Esophagus muscularis mucosa (tissue), 4 donors: ENCODE data around the gene PIEZO1. TPM values are rescaled to one million over a fixed set of nuclear protein-coding genes. Genes with fewer than 3 reads are reported as not detected.

Source experiments
- DNase-seq: peaks from one replicate; pipeline ENCODE4 v3.0.0-alpha.2; 2017; ENCODE audit errors: extremely low spot score
- H3K27ac ChIP-seq, 4 donors: fragments of 200-600 bp; sonication (generic); replicated peaks in 1 of 4; 1 replicate in 3 of 4; 2 replicates in 1 of 4; pipeline ENCODE4 v1.5.1; 2016 to 2019; ENCODE audit warnings: mild to moderate bottlenecking in 1 of 4
- H3K27me3 ChIP-seq, 4 donors: fragments of 200-600 bp; sonication (generic); one replicate each; pipeline versions ENCODE4 v1.5.1 to v1.6.0; 2016 to 2019
- H3K36me3 ChIP-seq, 4 donors: fragments of 200-600 bp; sonication (generic); one replicate each; pipeline ENCODE4 v1.5.1; 2016 to 2019
- H3K4me1 ChIP-seq, 4 donors: fragments of 200-600 bp; sonication (generic); one replicate each; pipeline ENCODE4 v1.5.1; 2016 to 2019
- H3K4me3 ChIP-seq, 4 donors: fragments of 200-600 bp; sonication (generic); 1 replicate in 2 of 4; 2 replicates in 2 of 4; pipeline ENCODE4 v1.5.1; 2016 to 2019; ENCODE audit warnings: mild to moderate bottlenecking in 4 of 4, moderate library complexity in 1 of 4
- H3K9me3 ChIP-seq, 4 donors: fragments of 200-600 bp; sonication (generic); 1 replicate in 3 of 4; 2 replicates in 1 of 4; pipeline ENCODE4 v1.5.1; 2016 to 2019
- CTCF ChIP-seq, 3 experiments: fragments of 200-600 bp in 2 of 3; fragments of 450-650 bp in 1 of 3; sonication (generic) in 2 of 3; IDR thresholded peaks; one replicate each; pipeline ENCODE4 v1.5.1; 2017 to 2019; ENCODE audit warnings: antibody characterized with exemption in 3 of 3, mild to moderate bottlenecking in 2 of 3, moderate library complexity in 1 of 3
- EP300 ChIP-seq: sonication (generic); formaldehyde crosslinking; IDR thresholded peaks from one replicate; pipeline ENCODE4 v1.6.1; 2017; ENCODE audit warnings: antibody characterized with exemption
- POLR2A ChIP-seq: fragments of 450-650 bp; IDR thresholded peaks from one replicate; pipeline ENCODE4 v1.6.1; 2017; ENCODE audit warnings: antibody characterized with exemption, moderate library complexity, mild to moderate bottlenecking, low read depth
- POLR2AphosphoS5 ChIP-seq, 2 donors: sonication (generic); formaldehyde crosslinking; IDR thresholded peaks; one replicate each; pipeline ENCODE4 v1.6.1; 2017; ENCODE audit warnings: antibody characterized with exemption in 2 of 2
- WGBS: methylation state at CpG from one replicate; pipeline ENCODE4 v1.1.5; 2018; 5-methylcytosine and 5-hydroxymethylcytosine counted together
- intact Hi-C: fragments of 100-400 bp; cut with DNase I; formaldehyde crosslinking; loops from one replicate; pipeline ENCODE4 v1.15.1; 2023
- total RNA-seq, 4 donors: library from RNA; depleted of rRNA; stranded (reverse); fragments of >200 nt; gene quantifications; one replicate each; pipeline versions ENCODE4 v1.1.0 to v1.2.1, GENCODE V29; 2016

Gene PIEZO1
- total RNA-seq, 4 donors from 2014 or later, result 140 to 298 (median 182) TPM

- peak overlapping the region in 2 of 4 donors; percentile 23 to 52 for H3K27ac ChIP-seq
- H3K4me3 ChIP-seq, result no peak overlapping the region
- peaks cover 42 to 97% (median 88%) of the 10 kb centered on the region in 4 donors for H3K36me3 ChIP-seq
- WGBS, result 24% methylated on average over 13 of the region's 54 CpGs
- peaks cover 5 to 18% (median 11%) of the 10 kb centered on the region in 4 donors for H3K4me1 ChIP-seq
- no peaks in the 10 kb centered on the region for H3K27me3 ChIP-seq
- TF ChIP-seq POLR2AphosphoS5 (IDR thresholded peaks at IDR 0.05) (peak in 1 of 2 donors; percentile 75), CTCF (IDR thresholded peaks at IDR 0.05) (peak in 2 of 3 experiments; percentile 98 to 99), POLR2A (no peak), EP300 (no peak)
- no peak for DNase-seq
- no peaks in the 10 kb centered on the region for H3K9me3 ChIP-seq
- intact Hi-C loops, result no loop called here
Observed at GRCh38 chr16:88737298-88738150, 47.5 kb downstream of the PIEZO1 start.

- Histone ChIP-seq H3K27ac (no peak overlapping the region), H3K27me3 (no peaks in the 10 kb centered on the region), H3K36me3 (peaks cover 45 to 98% (median 88%) of the 10 kb centered on the region in 4 donors), H3K4me3 (no peak overlapping the region), H3K4me1 (peaks cover 5 to 18% (median 11%) of the 10 kb centered on the region in 4 donors), H3K9me3 (no peaks in the 10 kb centered on the region)
- no peak for DNase-seq
- intact Hi-C loops, result no loop called here
- 91% methylated on average over 9 of the region's 21 CpGs for WGBS
- TF ChIP-seq EP300 (no peak), POLR2AphosphoS5 (IDR thresholded peaks at IDR 0.05) (no peak), CTCF (IDR thresholded peaks at IDR 0.05) (no peak), POLR2A (no peak)
Observed at GRCh38 chr16:88736496-88736895, 48.5 kb downstream of the PIEZO1 start.

GRCh38 chr16:88736088-88736487 is 48.9 kb downstream of the PIEZO1 start:
- no peaks in the 10 kb centered on the region for H3K9me3 ChIP-seq
- no peak overlapping the region for H3K27ac ChIP-seq
- H3K4me1 ChIP-seq, result peaks cover 5 to 18% (median 11%) of the 10 kb centered on the region in 4 donors
- TF ChIP-seq EP300, result no peak
- TF ChIP-seq POLR2AphosphoS5 (IDR thresholded peaks at IDR 0.05), result no peak
- TF ChIP-seq CTCF (IDR thresholded peaks at IDR 0.05), result no peak
- no peak for TF ChIP-seq POLR2A
- H3K36me3 ChIP-seq, result peaks cover 47 to 98% (median 88%) of the 10 kb centered on the region in 4 donors
- DNase-seq, result no peak
- WGBS, result 92% methylated on average over 10 of the region's 21 CpGs
- no peaks in the 10 kb centered on the region for H3K27me3 ChIP-seq
- H3K4me3 ChIP-seq, result no peak overlapping the region
- intact Hi-C loops, result no loop called here

- intact Hi-C loops, result no loop called here
- H3K4me3 ChIP-seq, result no peak overlapping the region
- H3K27ac ChIP-seq, result no peak overlapping the region
- peaks cover 47 to 98% (median 88%) of the 10 kb centered on the region in 4 donors for H3K36me3 ChIP-seq
- H3K9me3 ChIP-seq, result no peaks in the 10 kb centered on the region
- DNase-seq, result no peak
- peaks cover 5 to 18% (median 11%) of the 10 kb centered on the region in 4 donors for H3K4me1 ChIP-seq
- no peaks in the 10 kb centered on the region for H3K27me3 ChIP-seq
- 60% methylated on average over 4 of the region's 10 CpGs for whole genome bisulfite sequencing
- no peak for TF ChIP-seq POLR2A
- TF ChIP-seq POLR2AphosphoS5 (IDR thresholded peaks at IDR 0.05), result no peak
- TF ChIP-seq EP300, result no peak
Observed at GRCh38 chr16:88735616-88736015, 49.4 kb downstream of the PIEZO1 start.

GRCh38 chr16:88735121-88735520 is 49.9 kb downstream of the PIEZO1 start:
- Histone ChIP-seq H3K4me1 (peaks cover 5 to 18% (median 11%) of the 10 kb centered on the region in 4 donors), H3K27me3 (no peaks in the 10 kb centered on the region), H3K4me3 (no peak overlapping the region), H3K27ac (no peak overlapping the region), H3K36me3 (peaks cover 46 to 98% (median 87%) of the 10 kb centered on the region in 4 donors), H3K9me3 (no peaks in the 10 kb centered on the region)
- TF ChIP-seq CTCF (IDR thresholded peaks at IDR 0.05), result no peak
- TF ChIP-seq POLR2A, result no peak
- no peak for TF ChIP-seq POLR2AphosphoS5 (IDR thresholded peaks at IDR 0.05)
- TF ChIP-seq EP300, result no peak
- intact Hi-C loops, result no loop called here
- DNase-seq, result no peak
- WGBS, result 91% methylated on average over 15 of the region's 16 CpGs
